MM.1S (cell line): ENCODE data around the gene MAD1L1.

Source experiments
- DNase-seq: peaks from one replicate; pipeline ENCODE4 v3.0.0-alpha.2; 2015
- H2AFZ ChIP-seq: fragments of 300-600 bp; sonication (generic); 2 replicates; pipeline ENCODE4 v1.6.0; 2016; ENCODE audit warnings: antibody characterized with exemption, low read length
- H3F3A ChIP-seq: fragments of 300-600 bp; sonication (generic); 2 replicates; pipeline ENCODE4 v1.6.1; 2016; ENCODE audit warnings: mild to moderate bottlenecking, antibody characterized with exemption, low read length, moderate library complexity, mixed read lengths; ENCODE audit not compliant: insufficient read depth
- H3K27ac ChIP-seq: fragments of 300-600 bp; sonication (generic); 2 replicates; pipeline ENCODE4 v1.5.1; 2016; ENCODE audit warnings: mild to moderate bottlenecking, low read length
- H3K27me3 ChIP-seq: fragments of 300-600 bp; sonication (generic); replicated peaks from 2 replicates; pipeline ENCODE4 v1.6.0; 2016; ENCODE audit warnings: low read length; ENCODE audit not compliant: insufficient read depth
- H3K36me3 ChIP-seq: fragments of 300-600 bp; sonication (generic); replicated peaks from 2 replicates; pipeline ENCODE4 v1.6.1; 2016; ENCODE audit warnings: mild to moderate bottlenecking, low read length, mixed read lengths; ENCODE audit not compliant: insufficient read depth
- H3K4me1 ChIP-seq: fragments of 300-600 bp; sonication (generic); 2 replicates; pipeline ENCODE4 v1.6.1; 2016; ENCODE audit warnings: low read length, mixed read lengths
- H3K4me2 ChIP-seq: fragments of 300-600 bp; sonication (generic); 2 replicates; pipeline ENCODE4 v1.6.0; 2016; ENCODE audit warnings: low read depth, low read length
- H3K4me3 ChIP-seq: fragments of 300-600 bp; sonication (generic); 2 replicates; pipeline ENCODE4 v1.5.1; 2016; ENCODE audit warnings: low read length, mixed read lengths
- H3K79me2 ChIP-seq: fragments of 300-600 bp; sonication (generic); 2 replicates; pipeline ENCODE4 v1.6.1; 2016; ENCODE audit warnings: mixed run types, low read length, mixed read lengths
- H3K9ac ChIP-seq: fragments of 300-600 bp; sonication (generic); 2 replicates; pipeline ENCODE4 v1.6.1; 2016; ENCODE audit warnings: low read length, mixed read lengths
- H3K9me2 ChIP-seq: fragments of 300-600 bp; sonication (generic); replicated peaks from 2 replicates; pipeline ENCODE4 v1.6.1; 2016; ENCODE audit warnings: mild to moderate bottlenecking, low read length, mixed read lengths; ENCODE audit not compliant: insufficient read depth
- H3K9me3 ChIP-seq: fragments of 300-600 bp; sonication (generic); replicated peaks from 2 replicates; pipeline ENCODE4 v1.6.1; 2016; ENCODE audit warnings: mild to moderate bottlenecking, low read length, mixed read lengths; ENCODE audit not compliant: insufficient read depth
- H4K20me1 ChIP-seq: fragments of 300-600 bp; sonication (generic); 2 replicates; pipeline ENCODE4 v1.6.1; 2016; ENCODE audit warnings: mild to moderate bottlenecking, low read length, moderate library complexity, mixed read lengths; ENCODE audit not compliant: insufficient read depth
- CTCF ChIP-seq: fragments of 300-600 bp; sonication (generic); IDR thresholded peaks from 2 replicates; pipeline ENCODE4 v1.5.1; 2016; ENCODE audit warnings: antibody characterized with exemption, low read length, mixed read lengths
- EZH2 ChIP-seq: fragments of 300-600 bp; sonication (generic); optimal IDR thresholded peaks from 2 replicates; pipeline ENCODE3; 2017; ENCODE audit warnings: low read depth, mild to moderate bottlenecking, antibody characterized with exemption, low read length, mixed read lengths
- EZH2phosphoT487 ChIP-seq: fragments of 300-600 bp; sonication (generic); IDR thresholded peaks from 2 replicates; pipeline ENCODE4 v1.6.1; 2018; ENCODE audit warnings: antibody characterized with exemption, low read length

Gene MAD1L1

GRCh38 chr7:2032030-2032875 is 200.5 kb downstream of the MAD1L1 start:
- Histone ChIP-seq H3K4me1 (no peaks in the 10 kb centered on the region), H3K79me2 (no peaks in the 10 kb centered on the region), H2AFZ (no peak overlapping the region), H3K9me2 (no peaks in the 10 kb centered on the region), H3K4me2 (no peak overlapping the region), H3K27ac (no peak overlapping the region), H3F3A (no peaks in the 10 kb centered on the region), H4K20me1 (no peaks in the 10 kb centered on the region), H3K9me3 (no peaks in the 10 kb centered on the region), H3K9ac (no peak overlapping the region), H3K4me3 (no peak overlapping the region), H3K27me3 (no peaks in the 10 kb centered on the region), H3K36me3 (no peaks in the 10 kb centered on the region)
- DNase-seq: no peak
- TF ChIP-seq EZH2 (no peak), CTCF (no peak), EZH2phosphoT487 (no peak)

- no peaks in the 10 kb centered on the region for H3K4me1 ChIP-seq
- no peak for DNase-seq
- no peak overlapping the region for H3K4me3 ChIP-seq
- H3K9ac ChIP-seq: no peak overlapping the region
- H4K20me1 ChIP-seq: no peaks in the 10 kb centered on the region
- no peaks in the 10 kb centered on the region for H3K9me3 ChIP-seq
- no peak overlapping the region for H2AFZ ChIP-seq
- H3K9me2 ChIP-seq: no peaks in the 10 kb centered on the region
- no peaks in the 10 kb centered on the region for H3K27me3 ChIP-seq
- 0 out of 2 replicates have a peak, but pooled peaks cover 1% of the 10 kb centered on the region for H3K36me3 ChIP-seq
- no peak overlapping the region for H3K4me2 ChIP-seq
- H3K79me2 ChIP-seq: no peaks in the 10 kb centered on the region
- H3F3A ChIP-seq: no peaks in the 10 kb centered on the region
- no peak overlapping the region for H3K27ac ChIP-seq
- TF ChIP-seq EZH2phosphoT487: no peak
- no peak for TF ChIP-seq CTCF
- TF ChIP-seq EZH2: no peak
These were observed 201.3 kb downstream of the MAD1L1 start for GRCh38 chr7:2031451-2031845.

- Histone ChIP-seq H3K4me1 (no peaks in the 10 kb centered on the region), H3K79me2 (no peaks in the 10 kb centered on the region), H3K9ac (no peak overlapping the region), H3K27me3 (no peaks in the 10 kb centered on the region), H3F3A (no peaks in the 10 kb centered on the region), H3K9me3 (no peaks in the 10 kb centered on the region), H3K9me2 (no peaks in the 10 kb centered on the region), H3K36me3 (0 out of 2 replicates have a peak, but pooled peaks cover 5% of the 10 kb centered on the region), H3K4me2 (no peak overlapping the region), H2AFZ (no peak overlapping the region), H4K20me1 (no peaks in the 10 kb centered on the region), H3K4me3 (no peak overlapping the region), H3K27ac (no peak overlapping the region)
- no peak for DNase-seq
- no peak for TF ChIP-seq EZH2
- TF ChIP-seq EZH2phosphoT487: no peak
- no peak for TF ChIP-seq CTCF
These were observed 202.0 kb downstream of the MAD1L1 start for GRCh38 chr7:2030475-2031450.
